ENCODE results near the gene TMEM132C. TPM values are rescaled to one million over a fixed set of nuclear protein-coding genes. Genes with fewer than 3 reads are reported as not detected.

TMEM132C gene
- total RNA-seq, 1 donor from 2014 or later: 3.9 TPM

DNA sequence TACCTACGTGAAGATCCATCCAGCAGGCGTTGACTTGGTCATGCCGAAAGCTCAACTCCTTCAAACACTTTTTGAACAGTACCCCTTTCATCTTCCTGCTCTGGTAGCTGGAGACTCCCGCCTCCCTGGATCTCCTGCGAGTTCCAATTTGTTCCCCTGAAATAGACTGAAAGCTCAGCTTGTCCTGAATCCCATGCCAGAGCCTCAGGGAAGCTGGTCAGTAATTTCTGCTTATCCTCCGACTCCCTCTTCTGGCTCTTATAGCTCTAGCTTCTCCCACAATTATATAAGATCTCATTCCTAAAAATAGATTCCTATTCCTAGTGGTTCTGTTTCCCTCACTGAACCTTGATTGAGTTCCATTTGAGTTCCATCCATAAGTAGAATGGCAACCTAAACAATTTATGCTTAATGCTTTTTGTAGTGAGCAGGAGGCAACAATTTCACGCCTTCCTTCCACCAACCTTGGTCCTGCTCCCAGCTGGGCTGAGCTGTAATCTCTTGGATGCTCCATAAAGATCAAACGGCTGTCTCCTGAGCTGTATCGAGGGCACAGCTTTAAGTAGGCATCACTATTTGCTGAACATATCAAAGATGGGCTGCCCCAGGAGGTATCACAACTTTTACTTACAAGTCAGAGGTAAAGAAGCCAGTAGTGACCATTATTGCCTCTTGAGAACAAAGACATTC, 8.0 kb upstream of the TMEM132C start:
- Histone ChIP-seq H3K36me3 (no peaks in the 10 kb centered on the region), H3K4me3 (no peak overlapping the region), H3K9me3 (ENCODE audit: low read depth) (peaks cover 3% of the 10 kb centered on the region), H4K20me1 (ENCODE audit: low read depth) (no peaks in the 10 kb centered on the region), H2AFZ (replicated peaks) (no peak overlapping the region), H3K4me1 (peaks cover 8% of the 10 kb centered on the region), H3K4me2 (no peak overlapping the region), H3K79me2 (ENCODE audit: low read depth) (no peaks in the 10 kb centered on the region), H3K27me3 (peaks cover 19% of the 10 kb centered on the region), H3F3A (ENCODE audit: low read depth) (no peaks in the 10 kb centered on the region), H3K9ac (no peak overlapping the region), H3K27ac (no peak overlapping the region)
- Mint-ChIP-seq H3K9me3 (peaks cover 9% of the 10 kb centered on the region), H3K4me3 (no peak overlapping the region), H3K4me1 (peaks cover 37% of the 10 kb centered on the region), H3K27ac (peak overlapping the region; percentile 18), H3K27me3 (ENCODE audit: insufficient read depth, low read depth) (peaks cover 10% of the 10 kb centered on the region), H3K36me3 (no peaks in the 10 kb centered on the region)
- peak; percentile 38 for DNase-seq (ENCODE audit: low spot score)
- TF ChIP-seq EZH2phosphoT487 (IDR thresholded peaks at IDR 0.05) (no peak), EZH2 (IDR thresholded peaks at IDR 0.05) (no peak)

DNA sequence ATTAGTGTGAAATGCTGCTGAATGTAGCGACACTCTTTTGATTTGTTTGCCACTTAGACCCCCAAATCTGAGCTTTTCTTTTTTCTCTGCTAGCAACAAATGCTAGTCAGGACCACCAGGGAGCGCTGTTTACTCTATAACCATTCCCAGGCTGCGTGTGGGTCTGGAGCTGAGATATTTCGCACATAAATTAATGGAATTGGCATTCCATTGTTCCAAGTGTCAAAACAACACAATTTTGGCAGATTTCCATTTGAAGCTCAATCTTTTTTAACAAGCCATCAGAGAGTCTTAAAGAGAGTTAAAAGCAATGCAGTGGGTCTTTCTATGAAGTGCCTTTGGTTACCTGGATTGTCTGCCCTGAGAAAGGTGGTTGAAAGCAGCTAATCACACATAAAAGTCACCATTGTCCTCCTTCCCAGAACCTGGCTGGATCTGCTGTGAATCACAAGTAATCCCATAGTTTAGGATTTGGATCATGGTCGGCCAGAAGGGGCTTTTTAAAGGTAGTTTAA, 7.4 kb upstream of the TMEM132C start:
- no peak overlapping the region for H3K4me3 ChIP-seq
- H3K9ac ChIP-seq: no peak overlapping the region
- H3K36me3 ChIP-seq: no peaks in the 10 kb centered on the region
- peaks cover 14% of the 10 kb centered on the region for H3K9me3 Mint-ChIP-seq
- H3K27me3 ChIP-seq: peaks cover 25% of the 10 kb centered on the region
- H3K4me3 Mint-ChIP-seq: no peak overlapping the region
- peaks cover 16% of the 10 kb centered on the region for H3K27me3 Mint-ChIP-seq (ENCODE audit: insufficient read depth, low read depth)
- no peaks in the 10 kb centered on the region for H3K79me2 ChIP-seq (ENCODE audit: low read depth)
- peak overlapping the region; percentile 48 for H3K4me2 ChIP-seq
- no peaks in the 10 kb centered on the region for H3F3A ChIP-seq (ENCODE audit: low read depth)
- TF ChIP-seq CTCF (IDR thresholded peaks at IDR 0.05) (peak; percentile 96), EZH2phosphoT487 (IDR thresholded peaks at IDR 0.05) (no peak)
- no peak overlapping the region for H3K27ac ChIP-seq
- H3K9me3 ChIP-seq (ENCODE audit: low read depth): peaks cover 9% of the 10 kb centered on the region
- H3K27ac Mint-ChIP-seq: no peak overlapping the region
- peaks cover 41% of the 10 kb centered on the region for H3K4me1 Mint-ChIP-seq
- H3K36me3 Mint-ChIP-seq: peaks cover 2% of the 10 kb centered on the region
- H2AFZ ChIP-seq (replicated peaks): no peak overlapping the region
- peak; percentile 82 for DNase-seq (ENCODE audit: low spot score)
- peaks cover 8% of the 10 kb centered on the region for H3K4me1 ChIP-seq
- H4K20me1 ChIP-seq (ENCODE audit: low read depth): no peaks in the 10 kb centered on the region

- Histone ChIP-seq H3K79me2 (ENCODE audit: low read depth) (no peaks in the 10 kb centered on the region), H3K4me1 (peaks cover 8% of the 10 kb centered on the region), H3K36me3 (no peaks in the 10 kb centered on the region), H3K9ac (no peak overlapping the region), H3K27me3 (peaks cover 46% of the 10 kb centered on the region), H3K9me3 (ENCODE audit: low read depth) (peaks cover 9% of the 10 kb centered on the region), H3K27ac (no peak overlapping the region), H2AFZ (replicated peaks) (no peak overlapping the region), H3F3A (ENCODE audit: low read depth) (peaks cover 6% of the 10 kb centered on the region), H3K4me2 (no peak overlapping the region), H4K20me1 (ENCODE audit: low read depth) (no peaks in the 10 kb centered on the region), H3K4me3 (no peak overlapping the region)
- DNase-seq (ENCODE audit: low spot score): no peak
- Mint-ChIP-seq H3K27me3 (ENCODE audit: insufficient read depth, low read depth) (peaks cover 26% of the 10 kb centered on the region), H3K4me1 (peaks cover 59% of the 10 kb centered on the region), H3K9me3 (peaks cover 14% of the 10 kb centered on the region), H3K27ac (no peak overlapping the region), H3K36me3 (peaks cover 2% of the 10 kb centered on the region), H3K4me3 (no peak overlapping the region)
- TF ChIP-seq CTCF (IDR thresholded peaks at IDR 0.05) (no peak), EZH2phosphoT487 (IDR thresholded peaks at IDR 0.05) (no peak), EZH2 (IDR thresholded peaks at IDR 0.05) (no peak)
These were observed 5.2 kb upstream of the TMEM132C start for GRCh38 chr12:128261757-128262156.

DNA sequence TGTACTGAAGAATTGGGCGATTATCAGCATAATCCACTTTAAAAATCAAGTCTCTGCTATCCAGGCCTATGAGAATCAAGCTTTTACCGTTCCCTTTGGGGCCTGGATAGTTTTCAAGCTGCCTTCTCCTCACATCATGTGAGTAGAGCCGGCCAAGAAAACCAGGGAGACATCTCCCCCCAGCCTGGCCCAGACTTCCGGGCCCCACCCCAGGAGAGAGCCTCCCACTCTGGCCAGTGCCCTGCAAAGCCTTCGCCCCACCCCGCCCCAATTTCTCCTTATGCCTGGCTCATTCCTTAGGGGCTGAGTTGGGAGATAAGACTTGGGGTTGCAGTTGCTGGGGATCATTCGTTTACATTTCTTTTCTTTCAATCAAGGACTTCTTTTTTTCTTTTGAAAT, 1.4 kb upstream of the TMEM132C start:
- Mint-ChIP-seq H3K9me3 (peaks cover 16% of the 10 kb centered on the region), H3K4me3 (peak overlapping the region; percentile 95), H3K4me1 (peaks cover 44% of the 10 kb centered on the region), H3K36me3 (peaks cover 3% of the 10 kb centered on the region), H3K27me3 (ENCODE audit: insufficient read depth, low read depth) (peaks cover 28% of the 10 kb centered on the region), H3K27ac (peak overlapping the region; percentile 68)
- Histone ChIP-seq H3F3A (ENCODE audit: low read depth) (peaks cover 12% of the 10 kb centered on the region), H3K79me2 (ENCODE audit: low read depth) (no peaks in the 10 kb centered on the region), H3K27ac (no peak overlapping the region), H2AFZ (replicated peaks) (no peak overlapping the region), H3K27me3 (peaks cover 84% of the 10 kb centered on the region), H4K20me1 (ENCODE audit: low read depth) (peaks cover 18% of the 10 kb centered on the region), H3K9me3 (ENCODE audit: low read depth) (peaks cover 9% of the 10 kb centered on the region), H3K36me3 (no peaks in the 10 kb centered on the region), H3K4me3 (no peak overlapping the region), H3K4me2 (peak overlapping the region; percentile 89), H3K9ac (no peak overlapping the region), H3K4me1 (peaks cover 19% of the 10 kb centered on the region)
- no peak for DNase-seq (ENCODE audit: low spot score)
- TF ChIP-seq EZH2phosphoT487 (IDR thresholded peaks at IDR 0.05): no peak
- no peak for TF ChIP-seq CTCF (IDR thresholded peaks at IDR 0.05)
